HG03108 (cell line): ENCODE measurements around the gene GOSR2.
"Not testable (repeated sequence)": the region's sequence is repeated elsewhere in the genome, so short reads cannot be mapped to it uniquely, and the experiment has no call there.

Experiments used
- ATAC-seq: cut with Tn5 transposase; IDR thresholded peaks from one replicate; pipeline ENCODE4 v1.9.1; 2021; ENCODE audit warnings: moderate library complexity; ENCODE audit not compliant: unreplicated experiment

The GOSR2 gene

DNA sequence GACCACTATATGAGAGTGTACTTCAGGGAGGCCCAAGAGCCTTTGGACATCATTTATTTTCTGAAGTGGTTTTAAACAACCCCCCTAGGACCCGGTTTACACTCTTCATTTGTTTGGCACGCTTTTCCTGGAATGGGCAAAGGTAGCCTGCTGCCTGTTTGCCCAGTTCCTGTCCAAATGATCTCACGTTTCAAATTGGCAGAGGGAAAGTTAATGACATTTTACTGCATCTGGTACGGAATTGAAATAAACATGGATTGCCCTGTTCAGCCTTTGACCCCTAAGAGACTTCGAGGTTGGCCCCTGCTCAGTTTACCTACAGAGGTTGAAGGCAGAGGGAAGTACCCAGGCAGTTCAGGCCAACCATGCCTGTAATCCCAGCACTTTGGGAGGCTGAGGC, 61.9 kb downstream of the GOSR2 start:
- no peak for ATAC-seq

GRCh38 chr17:46986366-46986765, 63.4 kb downstream of the GOSR2 start:
- ATAC-seq, result no peak

DNA sequence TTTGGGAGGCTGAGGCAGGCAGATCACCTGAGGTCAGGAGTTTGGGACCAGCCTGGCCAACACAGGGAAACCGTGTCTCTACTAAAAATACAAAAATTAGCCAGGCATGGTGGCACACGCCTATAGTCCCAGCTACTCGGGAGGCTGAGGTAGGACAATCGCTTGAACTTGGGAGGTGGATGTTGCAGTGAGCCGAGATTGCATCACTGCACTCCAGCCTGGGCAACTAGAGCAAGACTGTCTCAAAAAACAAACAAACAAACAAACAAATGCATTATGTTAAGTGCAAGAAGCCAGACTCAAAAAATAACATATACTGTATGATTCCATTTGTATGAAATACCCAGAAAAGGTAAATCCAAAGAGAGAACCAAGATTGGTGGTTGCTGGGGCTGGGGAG, 65.0 kb downstream of the GOSR2 start:
- ATAC-seq, result not testable (repeated sequence)

DNA sequence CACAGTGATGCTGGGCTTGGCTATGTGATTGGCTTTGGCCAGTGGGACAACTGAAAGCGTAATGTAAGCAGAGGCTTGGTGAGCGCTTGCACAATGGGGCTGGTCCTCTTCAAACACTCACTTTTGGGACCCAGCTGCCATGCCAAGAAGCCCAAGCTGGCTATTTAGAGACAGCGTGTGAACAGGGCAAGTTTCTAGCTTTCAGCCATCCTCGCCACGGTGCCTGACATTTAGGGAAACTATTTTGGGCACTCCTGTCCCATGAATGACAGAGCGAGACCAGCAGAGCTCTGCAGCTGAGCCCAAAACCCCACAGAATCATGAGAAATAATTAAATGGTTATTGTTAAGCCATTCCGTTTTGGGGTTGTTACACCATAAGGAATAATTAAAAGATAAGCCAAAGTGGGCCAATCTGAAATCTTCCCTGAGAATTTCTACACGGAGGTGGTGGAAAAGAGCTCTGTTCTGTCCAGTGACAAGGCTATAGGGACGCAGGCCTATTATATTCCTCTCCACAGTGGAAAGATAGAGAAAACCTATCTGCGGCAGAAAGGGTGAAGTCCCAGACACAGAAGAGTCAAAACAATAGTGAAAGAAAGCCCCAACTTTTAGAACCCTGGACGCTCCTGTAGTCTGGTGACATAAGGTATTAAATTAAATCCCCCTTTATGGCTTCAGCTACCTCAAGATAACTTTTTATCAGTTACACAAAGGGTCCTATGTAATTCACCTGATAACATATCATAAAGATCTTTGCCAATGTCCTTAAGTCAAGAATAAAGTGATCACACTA, 66.9 kb downstream of the GOSR2 start:
- no peak for ATAC-seq

- no peak for ATAC-seq
Observed at GRCh38 chr17:46991617-46992016, 68.7 kb downstream of the GOSR2 start.
